Amygdala (tissue), 56 donors: Measurements from ENCODE around the gene ENKUR.

Experiments used
- DNase-seq, 56 donors: peaks; one replicate each; lab custom pipeline; 2025; lab: John Stamatoyannopoulos, UW

Gene ENKUR

DNA sequence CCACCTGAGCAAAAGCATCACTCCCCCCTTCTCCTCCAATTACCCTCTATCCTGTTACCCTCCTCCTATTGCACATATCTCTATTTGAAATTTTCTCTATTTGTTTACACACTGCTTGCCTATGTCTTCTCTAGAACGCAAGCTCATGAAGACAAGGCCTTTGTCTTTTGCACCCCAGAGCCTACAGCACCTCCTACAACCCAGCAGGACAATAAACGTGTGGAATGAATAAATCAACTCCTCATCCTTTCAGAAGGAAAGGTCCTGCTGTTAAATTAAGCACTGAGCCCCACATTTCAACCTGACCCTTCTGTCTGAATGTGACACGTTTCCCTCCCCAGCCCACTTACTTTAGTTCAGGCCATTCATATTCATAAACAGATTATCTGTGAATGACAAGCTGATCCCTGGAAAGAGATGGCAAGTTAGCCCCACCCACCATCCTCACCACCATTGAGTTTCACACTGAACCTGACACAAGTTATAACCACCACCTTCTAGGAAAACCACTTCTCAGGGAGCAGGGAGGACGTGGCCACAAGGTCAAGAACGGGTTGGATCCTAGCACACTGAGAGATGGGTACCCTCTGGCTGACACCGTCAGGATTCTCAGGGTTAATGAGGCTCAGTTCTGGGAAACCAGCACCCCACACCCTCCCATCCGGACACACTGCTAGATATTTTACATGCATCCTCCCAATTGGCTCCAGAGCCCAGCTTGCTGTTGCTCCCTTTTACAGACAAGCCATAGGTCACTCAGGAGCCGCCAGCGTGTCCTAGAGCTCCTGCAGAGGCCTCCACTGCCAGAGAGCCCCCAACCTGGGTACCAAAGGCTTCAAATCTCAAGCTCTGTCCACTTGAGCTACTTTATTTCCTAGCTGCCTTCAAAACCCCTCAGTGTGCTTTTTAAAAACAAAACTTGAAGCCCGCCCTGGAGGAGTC, 64.5 kb downstream of the ENKUR start:
- peak in 39 of 56 donors; percentile 11 to 74 (median 46) for DNase-seq

DNA sequence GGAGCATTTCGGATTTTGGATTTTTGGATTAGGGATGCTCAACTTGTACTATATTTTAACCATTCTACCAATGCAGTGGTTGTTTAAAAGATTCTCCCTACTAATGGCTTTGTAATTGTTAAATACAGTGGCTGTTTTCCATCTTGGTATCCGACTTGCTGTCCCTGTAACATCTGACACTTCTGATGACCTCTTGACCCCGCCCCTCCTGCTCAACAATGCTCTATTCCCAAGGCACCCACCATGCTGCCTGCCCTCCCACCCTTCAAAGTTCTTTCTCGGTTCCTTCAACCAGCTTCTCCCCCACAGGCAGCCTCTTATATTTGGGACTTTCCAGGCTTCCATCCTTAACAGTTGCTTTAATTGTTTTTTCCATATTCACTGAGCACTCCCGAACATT, 65.5 kb downstream of the ENKUR start:
- DNase-seq, result no peak

DNA sequence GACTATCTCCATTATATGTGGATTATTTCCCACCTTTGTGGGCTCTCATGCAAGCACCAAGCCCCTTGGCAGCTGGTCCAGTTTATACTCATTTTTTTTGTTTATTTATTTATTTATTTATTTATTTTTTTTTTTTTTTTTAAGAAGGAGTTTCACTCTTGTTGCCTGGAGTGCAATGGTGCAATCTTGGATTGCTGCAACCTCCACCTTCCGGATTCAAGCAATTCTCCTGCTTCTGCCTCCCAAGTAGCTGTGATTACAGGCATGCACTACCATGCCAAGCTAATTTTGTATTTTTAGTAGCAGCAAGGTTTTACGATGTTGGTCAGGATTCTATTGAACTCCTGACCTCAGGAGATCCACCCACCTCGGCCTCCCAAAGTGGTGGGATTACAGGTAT, 66.3 kb downstream of the ENKUR start:
- DNase-seq, result no peak

DNA sequence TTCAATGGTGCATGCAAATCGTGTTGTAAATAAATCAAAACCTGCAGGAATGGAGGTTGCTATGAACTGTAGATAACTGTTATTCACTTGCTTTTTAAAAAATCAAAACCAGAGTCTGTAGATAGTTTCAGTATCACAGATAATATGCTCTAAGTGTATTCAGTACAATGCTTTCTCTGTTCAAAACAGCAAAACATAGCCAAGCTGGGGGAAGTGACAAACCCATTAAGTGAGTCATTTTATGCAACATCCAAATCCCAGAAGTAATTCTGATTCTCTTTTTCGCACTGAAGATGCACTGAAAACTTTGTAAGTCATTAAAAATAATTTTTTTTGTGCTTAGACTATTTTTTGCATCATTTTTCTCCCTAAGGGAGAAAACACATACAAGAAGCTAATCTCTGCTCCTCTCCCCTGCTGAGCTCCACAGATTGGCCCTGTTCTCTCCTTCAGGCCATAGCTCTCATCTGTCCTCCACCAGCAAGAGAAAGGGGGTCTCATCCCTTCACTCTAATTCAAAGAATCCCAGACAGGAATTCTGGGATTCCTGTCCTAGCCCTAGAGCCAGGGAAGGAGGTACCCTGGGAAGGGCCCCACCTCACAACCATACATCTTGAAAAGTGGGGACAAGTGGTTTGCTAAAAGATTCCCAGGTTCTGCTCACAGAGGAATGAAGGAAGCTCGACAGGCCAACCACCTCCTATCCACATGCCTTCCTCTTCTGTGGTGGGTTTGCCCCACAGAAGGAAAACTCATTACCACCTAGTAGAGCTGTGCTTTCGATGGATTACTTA, 68.5 kb downstream of the ENKUR start:
- DNase-seq, result peak in 8 of 56 donors; percentile 10 to 71 (median 25)

DNA sequence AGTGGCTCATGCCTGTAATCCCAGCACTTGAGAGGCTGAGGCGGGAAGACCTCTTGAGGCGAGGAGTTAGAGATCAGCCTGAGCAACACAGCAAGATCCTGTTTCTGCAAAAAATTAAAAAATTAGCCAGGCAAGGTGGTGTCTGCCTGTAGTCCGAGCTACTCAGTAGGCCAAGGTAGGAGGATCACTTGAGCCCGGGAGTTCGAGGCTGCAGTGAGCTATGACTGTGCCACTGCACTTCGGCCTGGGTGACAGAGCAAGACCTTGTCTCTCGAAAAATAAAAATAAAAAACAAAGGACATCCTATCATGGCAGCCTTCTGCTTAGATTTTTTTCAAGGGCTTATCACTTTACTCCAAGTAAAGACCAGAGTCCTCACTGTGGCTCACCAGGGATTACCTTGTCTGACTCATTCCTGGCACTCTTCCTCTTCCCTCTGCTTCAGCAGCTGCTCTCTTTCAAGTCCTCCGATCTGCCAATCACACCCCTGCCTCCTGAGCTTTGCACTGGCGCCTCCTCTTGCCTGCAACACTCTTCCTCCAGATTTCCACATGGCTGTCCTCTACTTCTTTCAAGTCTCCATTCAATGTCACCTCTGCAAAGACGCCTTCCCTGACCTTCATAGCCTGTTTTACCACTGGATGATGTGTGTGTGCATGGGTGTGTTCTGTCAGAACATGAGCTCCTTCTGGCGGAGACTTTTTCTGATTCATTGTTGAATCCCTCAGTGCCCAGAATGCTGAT, 71.3 kb downstream of the ENKUR start:
- DNase-seq, result no peak

DNA sequence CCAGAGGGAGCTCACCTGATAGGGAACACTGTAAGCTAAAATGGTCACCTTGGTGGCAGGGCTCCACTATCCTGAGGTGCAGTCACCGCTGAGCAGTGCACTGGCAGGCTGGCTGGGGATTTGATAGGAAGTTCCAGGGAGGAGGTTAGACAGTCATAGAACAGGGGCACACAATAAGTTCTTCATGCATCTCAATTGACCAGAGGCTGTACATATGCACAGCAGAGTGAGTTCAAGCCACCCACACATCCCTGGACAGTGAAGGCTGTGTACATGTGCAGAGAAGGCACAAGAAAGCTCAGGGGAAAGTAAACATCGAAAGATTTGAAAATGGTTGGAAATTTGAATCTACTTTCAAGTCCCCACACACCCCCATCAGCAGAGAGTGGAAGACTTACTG, 77.4 kb downstream of the ENKUR start:
- DNase-seq, result no peak

DNA sequence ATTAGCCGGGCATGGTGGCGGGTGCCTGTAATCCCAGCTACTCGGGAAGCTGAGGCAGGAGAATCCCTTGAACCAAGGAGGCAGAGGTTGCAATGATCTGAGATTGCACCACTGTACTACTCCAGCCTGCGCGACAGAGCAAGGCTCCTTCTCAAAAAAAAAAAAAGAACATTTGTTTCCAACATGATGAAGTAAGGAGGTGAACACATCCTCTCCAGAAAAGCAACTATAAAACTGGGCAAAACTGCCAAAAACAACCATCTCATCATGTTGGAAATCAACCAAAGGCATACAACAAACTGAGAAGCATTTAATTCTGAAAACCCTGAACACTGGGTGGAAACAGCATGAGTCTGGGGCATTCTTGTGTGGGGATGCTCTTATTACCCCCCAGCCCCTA, 77.9 kb downstream of the ENKUR start:
- no peak for DNase-seq

DNA sequence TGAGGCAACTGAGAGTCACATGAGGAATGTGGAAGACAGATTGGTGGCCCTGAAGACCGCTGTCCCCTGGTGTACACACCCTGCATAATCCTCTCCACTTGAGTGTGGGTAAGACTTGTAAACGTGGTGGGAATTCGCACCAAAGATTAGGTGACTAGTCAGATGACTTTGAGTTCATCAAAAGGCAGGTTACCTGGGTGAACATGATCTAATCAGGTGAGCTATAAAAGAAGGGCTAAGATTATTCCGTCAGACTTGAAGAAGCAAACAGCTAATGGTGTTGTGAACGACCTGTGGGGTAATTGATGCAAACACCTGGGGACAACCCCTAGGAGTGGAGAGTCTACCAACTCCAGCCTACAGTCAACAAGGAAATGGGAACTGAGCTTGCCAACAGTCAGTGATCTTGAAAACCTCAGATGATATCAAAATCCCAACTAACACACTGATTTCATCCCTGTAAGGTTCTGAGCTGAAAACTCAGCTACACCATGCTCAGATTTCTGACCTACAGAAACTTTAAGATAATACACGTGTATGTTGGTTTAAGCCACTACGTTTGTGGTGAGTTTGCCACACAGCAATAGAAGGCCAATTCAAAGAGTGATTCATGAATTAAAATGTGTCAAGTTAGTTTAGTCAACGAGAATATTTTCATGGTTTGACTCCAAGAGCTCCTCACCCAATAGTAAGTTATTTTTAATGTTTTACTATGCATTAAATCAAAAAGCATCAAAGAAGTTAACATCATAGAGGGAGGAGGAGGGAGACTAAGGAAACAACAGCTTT, 80.3 kb downstream of the ENKUR start:
- DNase-seq, result no peak
